Measurements from ENCODE around the gene PRSS12. TPM values are rescaled to one million over a fixed set of nuclear protein-coding genes. Genes with fewer than 3 reads are reported as not detected.

PRSS12 gene
- total RNA-seq, 1 experiment from 2014 or later, result 5.4 TPM

DNA sequence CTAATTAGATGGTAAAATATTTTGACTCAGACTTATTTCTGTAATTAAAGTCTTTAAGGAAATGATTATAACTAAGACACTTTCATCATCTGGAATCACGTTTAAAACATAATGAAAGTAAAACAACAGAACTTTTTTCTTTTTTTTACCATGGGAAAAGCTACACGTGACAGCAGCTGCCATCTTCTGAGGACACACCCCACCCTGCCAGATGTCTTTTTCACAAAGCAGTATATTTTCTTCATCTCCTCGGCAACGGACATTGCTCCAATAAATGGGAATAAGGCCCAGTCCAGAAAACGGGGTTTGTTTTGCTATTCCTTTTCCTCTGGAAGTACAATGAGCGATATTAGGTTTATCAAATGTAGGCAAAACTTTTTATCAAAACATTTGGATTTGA is 17.5 kb downstream of the PRSS12 start:
- no CpG with 5 or more reads among the region's 6 CpGs for WGBS (ENCODE audit: extremely low coverage, insufficient read length, low lambda C conversion rate)
- TF ChIP-seq, protein P1, sequence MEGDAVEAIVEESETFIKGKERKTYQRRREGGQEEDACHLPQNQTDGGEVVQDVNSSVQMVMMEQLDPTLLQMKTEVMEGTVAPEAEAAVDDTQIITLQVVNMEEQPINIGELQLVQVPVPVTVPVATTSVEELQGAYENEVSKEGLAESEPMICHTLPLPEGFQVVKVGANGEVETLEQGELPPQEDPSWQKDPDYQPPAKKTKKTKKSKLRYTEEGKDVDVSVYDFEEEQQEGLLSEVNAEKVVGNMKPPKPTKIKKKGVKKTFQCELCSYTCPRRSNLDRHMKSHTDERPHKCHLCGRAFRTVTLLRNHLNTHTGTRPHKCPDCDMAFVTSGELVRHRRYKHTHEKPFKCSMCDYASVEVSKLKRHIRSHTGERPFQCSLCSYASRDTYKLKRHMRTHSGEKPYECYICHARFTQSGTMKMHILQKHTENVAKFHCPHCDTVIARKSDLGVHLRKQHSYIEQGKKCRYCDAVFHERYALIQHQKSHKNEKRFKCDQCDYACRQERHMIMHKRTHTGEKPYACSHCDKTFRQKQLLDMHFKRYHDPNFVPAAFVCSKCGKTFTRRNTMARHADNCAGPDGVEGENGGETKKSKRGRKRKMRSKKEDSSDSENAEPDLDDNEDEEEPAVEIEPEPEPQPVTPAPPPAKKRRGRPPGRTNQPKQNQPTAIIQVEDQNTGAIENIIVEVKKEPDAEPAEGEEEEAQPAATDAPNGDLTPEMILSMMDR (conservative IDR thresholded peaks at IDR 0.05), result no peak
- no peak overlapping the region for H3K27ac ChIP-seq (ENCODE audit: insufficient read length, low read depth, low read length)
- H3T11ph ChIP-seq (ENCODE audit: low read length), result no peak overlapping the region
- no peaks in the 10 kb centered on the region for H3K9me3 ChIP-seq (ENCODE audit: control insufficient read depth, low read depth, low read length)
- no peaks in the 10 kb centered on the region for H4K20me1 ChIP-seq (ENCODE audit: control insufficient read depth, insufficient read depth, insufficient read length)
- H3K23ac ChIP-seq (ENCODE audit: insufficient read length, low read depth, low read length), result no peak overlapping the region
- no peaks in the 10 kb centered on the region for H3K23me2 ChIP-seq (ENCODE audit: insufficient read length, low read depth, low read length, poor library complexity, severe bottlenecking)
- H3K9ac ChIP-seq (ENCODE audit: extremely low read depth, insufficient read length, low read length), result no peak overlapping the region
- no peak for DNase-seq
- no peak overlapping the region for H3K4me3 Mint-ChIP-seq
- H3K27me3 Mint-ChIP-seq (ENCODE audit: low read depth), result no peaks in the 10 kb centered on the region
- H3K18ac ChIP-seq (ENCODE audit: insufficient read length, low read depth, low read length), result no peak overlapping the region
- no peak overlapping the region for H3K56ac ChIP-seq (ENCODE audit: insufficient read length, low read depth, low read length)
- H4K5ac ChIP-seq (ENCODE audit: insufficient read length, low read depth, low read length), result no peak overlapping the region
- H3K14ac ChIP-seq (ENCODE audit: insufficient read depth, low read length), result no peak overlapping the region
- no peak overlapping the region for H2BK12ac ChIP-seq (ENCODE audit: insufficient read length, low read depth, low read length)
- H2AFZ ChIP-seq (ENCODE audit: low read length), result no peak overlapping the region
- H3K9me3 Mint-ChIP-seq, result no peaks in the 10 kb centered on the region
- H3K27ac Mint-ChIP-seq, result no peak overlapping the region
- H2AK5ac ChIP-seq (ENCODE audit: insufficient read length, low read length), result no peak overlapping the region
- H4K91ac ChIP-seq (ENCODE audit: insufficient read length, low read depth, low read length), result no peak overlapping the region
- H3K27me3 ChIP-seq (ENCODE audit: insufficient read depth, low read length), result no peaks in the 10 kb centered on the region
- no peaks in the 10 kb centered on the region for H3K36me3 Mint-ChIP-seq (ENCODE audit: insufficient read depth in 1 of 3, low read depth in 3 of 3)
- no peak overlapping the region for H4K8ac ChIP-seq (replicated peaks; ENCODE audit: insufficient read length, low read depth, low read length)
- H3K4me1 Mint-ChIP-seq, result peaks cover 17 to 18% of the 10 kb centered on the region in 2 experiments
- no peak overlapping the region for H2BK5ac ChIP-seq (ENCODE audit: insufficient read length, low read length)
- H3K79me2 ChIP-seq (ENCODE audit: insufficient read depth, low read length), result no peaks in the 10 kb centered on the region
- no peaks in the 10 kb centered on the region for H3K79me1 ChIP-seq (ENCODE audit: insufficient read depth, low read depth, low read length, poor library complexity, severe bottlenecking)
- no peaks in the 10 kb centered on the region; the same call in 1 of the 2 replicates for H3K4me1 ChIP-seq (ENCODE audit: insufficient read depth, low read length)
- no peak overlapping the region for H2BK20ac ChIP-seq (ENCODE audit: low read depth, low read length, poor library complexity, severe bottlenecking)
- no peak overlapping the region for H3K4ac ChIP-seq (ENCODE audit: low read depth, low read length)
- no peak overlapping the region for H3K4me2 ChIP-seq (ENCODE audit: insufficient read depth, insufficient read length, low read length)
- H2BK120ac ChIP-seq (ENCODE audit: low read depth, low read length, poor library complexity, severe bottlenecking), result no peak overlapping the region
- no peak overlapping the region for H2BK15ac ChIP-seq (ENCODE audit: low read depth, low read length)
